HG03521 (cell line): ENCODE results near the gene SVOP.

Experiments
- ATAC-seq: cut with Tn5 transposase; IDR thresholded peaks from one replicate; pipeline ENCODE4 v1.9.1; 2021; ENCODE audit warnings: mild to moderate bottlenecking, moderate library complexity; ENCODE audit not compliant: unreplicated experiment

Gene SVOP

DNA sequence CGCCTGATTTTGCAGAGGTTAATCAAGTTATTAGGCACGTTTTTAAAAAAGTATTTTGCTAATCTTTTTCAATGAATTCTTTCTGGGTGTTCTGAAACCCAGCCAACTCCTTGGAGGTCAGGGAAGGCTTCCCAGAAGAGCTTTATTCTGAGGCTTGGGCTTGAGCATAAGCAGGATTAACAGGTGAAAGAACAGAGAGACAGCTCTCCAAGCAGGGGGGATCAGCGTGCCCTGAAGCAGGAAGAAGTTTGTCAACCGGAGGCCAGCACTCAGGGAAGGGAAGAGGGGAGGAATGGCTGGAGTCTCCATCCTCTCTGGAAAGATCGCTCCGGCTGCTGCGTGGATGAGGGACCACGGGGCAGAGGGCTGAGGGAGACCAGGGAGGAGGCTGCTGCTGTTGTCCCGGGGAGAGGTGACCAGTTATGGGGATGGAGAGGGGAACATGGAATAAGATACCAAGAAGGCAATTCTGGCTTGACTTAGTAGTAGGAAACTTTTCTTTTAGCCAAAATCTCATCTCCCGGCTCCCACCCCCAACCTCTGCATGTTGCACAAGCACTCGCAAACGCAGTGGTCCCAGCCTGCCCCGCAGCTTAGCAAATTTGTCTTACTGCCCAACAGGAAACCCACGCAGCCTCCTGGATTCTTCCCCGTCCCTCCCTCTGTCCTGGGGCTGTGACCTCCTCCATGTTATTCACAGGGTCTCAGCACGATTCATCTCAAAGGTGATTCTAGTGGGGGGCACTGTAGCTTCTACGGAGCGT is 162.4 kb downstream of the SVOP start:
- ATAC-seq, result no peak
